ENCODE results near the gene PEAK3.

Gene PEAK3

DNA sequence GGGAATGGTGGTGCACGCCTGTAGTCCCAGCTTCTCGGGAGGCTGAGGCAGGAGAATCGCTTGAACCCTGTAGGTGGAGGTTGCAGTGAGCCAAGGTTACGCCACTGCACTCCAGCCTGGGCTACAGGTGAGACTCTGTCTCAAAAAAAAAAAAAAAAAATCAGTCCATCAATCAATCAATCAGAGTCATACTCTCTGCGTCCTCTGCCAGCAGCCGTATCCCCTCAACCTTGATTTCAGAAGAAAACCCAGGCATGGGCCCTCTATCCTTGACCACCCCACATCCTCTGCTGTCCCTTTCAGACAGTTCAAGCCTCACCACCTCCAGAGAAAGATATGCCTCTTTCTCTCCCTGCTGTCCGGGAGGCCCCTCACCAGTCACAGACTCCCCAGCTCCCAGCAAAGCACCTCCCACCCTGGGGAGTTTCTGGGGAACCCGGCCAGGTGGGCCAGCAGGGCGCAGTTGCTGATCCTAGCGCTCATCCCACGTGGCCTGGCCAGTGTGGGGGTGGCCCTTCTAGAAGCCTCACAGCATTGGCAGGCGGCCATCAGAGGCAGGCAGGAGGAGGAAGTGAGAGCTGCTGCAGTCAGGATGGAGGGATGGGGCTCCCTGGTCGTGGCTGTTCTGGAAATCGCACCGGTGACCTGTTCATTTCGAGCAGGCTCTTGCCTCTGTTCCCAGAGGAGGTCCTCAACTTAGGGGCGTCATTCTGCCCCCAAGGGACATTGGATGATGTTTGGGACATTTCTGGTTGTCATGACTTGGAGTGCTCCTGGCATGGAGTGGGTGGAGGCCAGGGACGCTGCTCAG, 15.6 kb downstream of the PEAK3 start:
- Histone ChIP-seq H3K4me3 (ENCODE audit: insufficient read depth in 1 of 2, low read depth in 1 of 2, low read length in 2 of 2) (peak overlapping the region in 1 of 2 experiments; percentile 40), H4K8ac (ENCODE audit: low read length) (peak overlapping the region; percentile 93), H3K27me3 (ENCODE audit: control insufficient read depth in 1 of 2, insufficient read depth in 1 of 2, low read length in 2 of 2) (no peaks in the 10 kb centered on the region), H3K27ac (ENCODE audit: low read length, poor library complexity, severe bottlenecking) (no peak overlapping the region), H2AFZ (ENCODE audit: low read depth, low read length) (peak overlapping the region; percentile 49), H2BK5ac (ENCODE audit: low read depth, low read length, poor library complexity, severe bottlenecking) (no peak overlapping the region), H3K4me2 (ENCODE audit: low read length, poor library complexity, severe bottlenecking) (no peak overlapping the region), H3K4me1 (ENCODE audit: control insufficient read depth, insufficient read depth, low read depth, low read length) (peaks cover 15% of the 10 kb centered on the region), H2AK5ac (ENCODE audit: low read length, severe bottlenecking) (peak overlapping the region; percentile 26), H3K23ac (ENCODE audit: low read length in 2 of 2) (no peak overlapping the region), H3K18ac (ENCODE audit: low read depth in 1 of 2, low read length in 2 of 2) (peak overlapping the region in 1 of 2 experiments; percentile 28), H3K79me1 (replicated peaks; ENCODE audit: low read length, poor library complexity, severe bottlenecking) (peaks cover 5% of the 10 kb centered on the region), H2BK15ac (ENCODE audit: low read depth, poor library complexity, severe bottlenecking) (no peak overlapping the region), H3K9me3 (ENCODE audit: control insufficient read depth, low read length) (no peaks in the 10 kb centered on the region), H3K9ac (ENCODE audit: low read length) (peak overlapping the region; percentile 57), H2BK120ac (ENCODE audit: low read depth, low read length) (no peak overlapping the region), H4K91ac (ENCODE audit: low read length) (peak overlapping the region; percentile 74), H3K36me3 (ENCODE audit: control insufficient read depth in 1 of 2, insufficient read depth in 2 of 2, low read depth in 1 of 2, low read length in 2 of 2) (peaks cover 0 to 6% of the 10 kb centered on the region in 2 experiments), H3K4ac (ENCODE audit: low read depth in 1 of 2, low read length in 2 of 2) (peak overlapping the region; percentile 40 to 61), H3K14ac (ENCODE audit: low read length in 2 of 2) (no peak overlapping the region), H2BK12ac (ENCODE audit: low read length in 2 of 2) (peak overlapping the region in 1 of 2 experiments; percentile 1)
- DNase-seq: peak; percentile 52
- WGBS: 78% methylated on average over 17 of the region's 18 CpGs

DNA sequence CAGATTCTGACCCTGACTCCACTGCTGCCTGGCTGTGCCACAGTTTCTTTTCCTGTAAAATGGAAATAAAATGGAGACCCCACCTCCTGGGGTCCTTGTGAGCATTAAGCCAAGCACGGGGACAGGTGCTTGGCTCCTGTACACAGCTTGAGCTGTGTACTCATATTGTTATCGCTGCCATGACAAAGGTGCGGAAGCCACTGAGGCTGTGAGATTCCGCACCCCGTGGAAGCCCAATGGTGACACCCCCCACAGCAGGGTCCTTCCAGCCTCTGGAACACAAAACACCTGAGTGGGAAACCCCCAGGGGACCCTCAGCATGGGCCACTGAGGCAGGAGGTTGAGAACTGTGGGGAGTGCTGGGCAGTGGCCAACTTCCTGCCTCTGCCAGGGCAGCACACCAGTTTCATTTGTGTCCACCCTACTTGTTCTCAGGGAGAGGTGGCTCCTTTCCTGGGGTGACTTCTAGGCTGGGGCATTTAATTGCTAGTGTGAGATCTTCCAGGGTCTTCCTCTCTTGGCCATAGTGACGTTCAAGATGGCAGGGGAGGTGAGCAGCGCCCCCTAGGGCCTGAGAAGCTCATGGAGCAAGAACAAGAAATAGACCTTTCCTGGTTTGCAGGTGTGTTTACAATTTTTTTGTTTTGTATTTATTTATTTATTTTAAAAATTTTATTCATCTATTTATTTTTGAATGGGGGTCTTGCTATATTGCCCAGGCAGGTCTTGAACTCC, 20.4 kb downstream of the PEAK3 start:
- Histone ChIP-seq H3K9me3 (ENCODE audit: control insufficient read depth, low read length) (no peaks in the 10 kb centered on the region), H3K9ac (ENCODE audit: low read length) (no peak overlapping the region), H2BK15ac (ENCODE audit: low read depth, poor library complexity, severe bottlenecking) (no peak overlapping the region), H3K4me2 (ENCODE audit: low read length, poor library complexity, severe bottlenecking) (no peak overlapping the region), H4K91ac (ENCODE audit: low read length) (no peak overlapping the region), H3K27ac (ENCODE audit: low read length, poor library complexity, severe bottlenecking) (no peak overlapping the region), H3K27me3 (ENCODE audit: control insufficient read depth in 1 of 2, insufficient read depth in 1 of 2, low read length in 2 of 2) (no peaks in the 10 kb centered on the region), H2AK5ac (ENCODE audit: low read length, severe bottlenecking) (no peak overlapping the region), H3K14ac (ENCODE audit: low read length in 2 of 2) (no peak overlapping the region), H3K4ac (ENCODE audit: low read depth in 1 of 2, low read length in 2 of 2) (no peak overlapping the region), H2BK5ac (ENCODE audit: low read depth, low read length, poor library complexity, severe bottlenecking) (no peak overlapping the region), H3K18ac (ENCODE audit: low read depth in 1 of 2, low read length in 2 of 2) (no peak overlapping the region), H3K36me3 (ENCODE audit: control insufficient read depth in 1 of 2, insufficient read depth in 2 of 2, low read depth in 1 of 2, low read length in 2 of 2) (no peaks in the 10 kb centered on the region), H3K4me3 (ENCODE audit: insufficient read depth in 1 of 2, low read depth in 1 of 2, low read length in 2 of 2) (no peak overlapping the region), H3K23ac (ENCODE audit: low read length in 2 of 2) (no peak overlapping the region), H2AFZ (ENCODE audit: low read depth, low read length) (no peak overlapping the region), H4K8ac (ENCODE audit: low read length) (no peak overlapping the region), H2BK12ac (ENCODE audit: low read length in 2 of 2) (no peak overlapping the region), H3K79me1 (replicated peaks; ENCODE audit: low read length, poor library complexity, severe bottlenecking) (no peaks in the 10 kb centered on the region), H2BK120ac (ENCODE audit: low read depth, low read length) (no peak overlapping the region), H3K4me1 (ENCODE audit: control insufficient read depth, insufficient read depth, low read depth, low read length) (peaks cover 8% of the 10 kb centered on the region)
- WGBS: 53% methylated on average over 3 of the region's 7 CpGs
- no peak for DNase-seq

DNA sequence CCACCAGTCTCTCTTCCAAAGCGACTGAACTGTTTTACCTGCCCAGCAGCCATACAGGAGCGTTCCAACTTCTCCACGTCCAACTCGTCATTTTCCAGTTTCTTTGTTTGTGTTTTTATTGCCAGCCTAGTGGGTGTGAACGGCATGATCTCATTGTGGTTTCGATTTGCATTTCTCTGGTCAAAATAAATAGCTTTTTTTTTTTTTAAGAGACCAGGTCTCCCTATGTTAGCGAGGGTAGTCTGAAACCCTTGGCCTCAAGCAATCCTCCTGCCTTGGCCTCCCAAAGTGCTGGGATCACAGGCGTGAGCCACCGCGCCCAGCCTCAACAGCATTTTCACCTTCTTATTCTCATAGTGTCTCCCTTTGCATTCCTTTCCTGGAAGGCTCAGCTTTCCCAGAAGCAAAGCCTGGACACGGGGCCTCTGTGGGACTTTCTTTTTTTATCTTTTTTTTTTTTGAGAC, 21.6 kb downstream of the PEAK3 start:
- no peak overlapping the region for H2BK12ac ChIP-seq (ENCODE audit: low read length in 2 of 2)
- H3K27ac ChIP-seq (ENCODE audit: low read length, poor library complexity, severe bottlenecking): no peak overlapping the region
- no peak overlapping the region for H2BK5ac ChIP-seq (ENCODE audit: low read depth, low read length, poor library complexity, severe bottlenecking)
- no peaks in the 10 kb centered on the region for H3K79me1 ChIP-seq (replicated peaks; ENCODE audit: low read length, poor library complexity, severe bottlenecking)
- no peak for DNase-seq
- no peak overlapping the region for H2AK5ac ChIP-seq (ENCODE audit: low read length, severe bottlenecking)
- no peak overlapping the region for H3K14ac ChIP-seq (ENCODE audit: low read length in 2 of 2)
- H3K9ac ChIP-seq (ENCODE audit: low read length): peak overlapping the region; percentile 45
- H3K4me1 ChIP-seq (ENCODE audit: control insufficient read depth, insufficient read depth, low read depth, low read length): peaks cover 4% of the 10 kb centered on the region
- no peak overlapping the region for H2AFZ ChIP-seq (ENCODE audit: low read depth, low read length)
- no peak overlapping the region for H3K23ac ChIP-seq (ENCODE audit: low read length in 2 of 2)
- no peak overlapping the region for H2BK120ac ChIP-seq (ENCODE audit: low read depth, low read length)
- no peak overlapping the region for H3K18ac ChIP-seq (ENCODE audit: low read depth in 1 of 2, low read length in 2 of 2)
- H3K27me3 ChIP-seq (ENCODE audit: control insufficient read depth in 1 of 2, insufficient read depth in 1 of 2, low read length in 2 of 2): no peaks in the 10 kb centered on the region
- 84% methylated on average over 11 of the region's 11 CpGs for WGBS
- H4K91ac ChIP-seq (ENCODE audit: low read length): no peak overlapping the region
- H3K4me2 ChIP-seq (ENCODE audit: low read length, poor library complexity, severe bottlenecking): no peak overlapping the region
- no peaks in the 10 kb centered on the region for H3K9me3 ChIP-seq (ENCODE audit: control insufficient read depth, low read length)
- no peaks in the 10 kb centered on the region for H3K36me3 ChIP-seq (ENCODE audit: control insufficient read depth in 1 of 2, insufficient read depth in 2 of 2, low read depth in 1 of 2, low read length in 2 of 2)
- H4K8ac ChIP-seq (ENCODE audit: low read length): no peak overlapping the region
- no peak overlapping the region for H3K4ac ChIP-seq (ENCODE audit: low read depth in 1 of 2, low read length in 2 of 2)
- no peak overlapping the region for H2BK15ac ChIP-seq (ENCODE audit: low read depth, poor library complexity, severe bottlenecking)
- H3K4me3 ChIP-seq (ENCODE audit: insufficient read depth in 1 of 2, low read depth in 1 of 2, low read length in 2 of 2): peak overlapping the region in 1 of 2 experiments; percentile 38

DNA sequence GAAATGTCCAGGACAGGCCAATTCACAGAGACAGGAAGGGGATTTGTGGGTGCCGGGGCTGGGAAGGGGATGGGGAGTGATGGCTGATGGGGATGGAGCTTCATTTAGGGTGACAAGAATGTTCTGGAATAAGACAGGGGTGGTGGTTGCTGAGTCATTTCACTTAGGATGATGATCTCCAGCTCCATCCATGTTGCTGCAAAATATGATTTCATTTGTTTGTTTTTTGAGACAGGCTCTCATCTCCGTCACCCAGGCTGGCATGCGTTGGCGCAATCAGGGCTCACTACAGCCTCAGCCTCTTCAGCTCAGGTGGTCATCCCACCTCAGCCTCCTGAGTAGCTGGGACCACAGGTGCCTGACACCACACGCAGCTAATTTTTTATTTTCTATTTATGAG, 22.6 kb downstream of the PEAK3 start:
- no peak overlapping the region for H3K18ac ChIP-seq (ENCODE audit: low read depth in 1 of 2, low read length in 2 of 2)

More for the DNA sequence above, 22.6 kb downstream of the PEAK3 start:
- peaks cover 4% of the 10 kb centered on the region for H3K4me1 ChIP-seq (ENCODE audit: control insufficient read depth, insufficient read depth, low read depth, low read length)
- H3K27ac ChIP-seq (ENCODE audit: low read length, poor library complexity, severe bottlenecking): no peak overlapping the region
- H2AFZ ChIP-seq (ENCODE audit: low read depth, low read length): no peak overlapping the region
- H3K14ac ChIP-seq (ENCODE audit: low read length in 2 of 2): no peak overlapping the region
- H4K8ac ChIP-seq (ENCODE audit: low read length): no peak overlapping the region
- no peak for DNase-seq
- no peak overlapping the region for H3K23ac ChIP-seq (ENCODE audit: low read length in 2 of 2)
- no peak overlapping the region for H2BK120ac ChIP-seq (ENCODE audit: low read depth, low read length)
- peaks cover 0 to 1% of the 10 kb centered on the region in 2 experiments for H3K27me3 ChIP-seq (ENCODE audit: control insufficient read depth in 1 of 2, insufficient read depth in 1 of 2, low read length in 2 of 2)
- no peak overlapping the region for H3K4me3 ChIP-seq (ENCODE audit: insufficient read depth in 1 of 2, low read depth in 1 of 2, low read length in 2 of 2)
- H3K4ac ChIP-seq (ENCODE audit: low read depth in 1 of 2, low read length in 2 of 2): no peak overlapping the region
- H3K4me2 ChIP-seq (ENCODE audit: low read length, poor library complexity, severe bottlenecking): no peak overlapping the region
- H3K79me1 ChIP-seq (replicated peaks; ENCODE audit: low read length, poor library complexity, severe bottlenecking): no peaks in the 10 kb centered on the region
- no peaks in the 10 kb centered on the region for H3K36me3 ChIP-seq (ENCODE audit: control insufficient read depth in 1 of 2, insufficient read depth in 2 of 2, low read depth in 1 of 2, low read length in 2 of 2)
- no peak overlapping the region for H2BK5ac ChIP-seq (ENCODE audit: low read depth, low read length, poor library complexity, severe bottlenecking)
- no peak overlapping the region for H3K9ac ChIP-seq (ENCODE audit: low read length)
- H2AK5ac ChIP-seq (ENCODE audit: low read length, severe bottlenecking): no peak overlapping the region
- H3K9me3 ChIP-seq (ENCODE audit: control insufficient read depth, low read length): no peaks in the 10 kb centered on the region
- H4K91ac ChIP-seq (ENCODE audit: low read length): no peak overlapping the region
- WGBS: 89% methylated on average over 5 of the region's 5 CpGs
- H2BK12ac ChIP-seq (ENCODE audit: low read length in 2 of 2): no peak overlapping the region
- no peak overlapping the region for H2BK15ac ChIP-seq (ENCODE audit: low read depth, poor library complexity, severe bottlenecking)

Measured in mesenchymal stem cell (in vitro differentiated cells and primary cell).